ENCODE data around the gene ARMC9.

GRCh38 chr2:231181860-231182512, 16.4 kb upstream of the ARMC9 start:
- TF ChIP-seq, protein P1, sequence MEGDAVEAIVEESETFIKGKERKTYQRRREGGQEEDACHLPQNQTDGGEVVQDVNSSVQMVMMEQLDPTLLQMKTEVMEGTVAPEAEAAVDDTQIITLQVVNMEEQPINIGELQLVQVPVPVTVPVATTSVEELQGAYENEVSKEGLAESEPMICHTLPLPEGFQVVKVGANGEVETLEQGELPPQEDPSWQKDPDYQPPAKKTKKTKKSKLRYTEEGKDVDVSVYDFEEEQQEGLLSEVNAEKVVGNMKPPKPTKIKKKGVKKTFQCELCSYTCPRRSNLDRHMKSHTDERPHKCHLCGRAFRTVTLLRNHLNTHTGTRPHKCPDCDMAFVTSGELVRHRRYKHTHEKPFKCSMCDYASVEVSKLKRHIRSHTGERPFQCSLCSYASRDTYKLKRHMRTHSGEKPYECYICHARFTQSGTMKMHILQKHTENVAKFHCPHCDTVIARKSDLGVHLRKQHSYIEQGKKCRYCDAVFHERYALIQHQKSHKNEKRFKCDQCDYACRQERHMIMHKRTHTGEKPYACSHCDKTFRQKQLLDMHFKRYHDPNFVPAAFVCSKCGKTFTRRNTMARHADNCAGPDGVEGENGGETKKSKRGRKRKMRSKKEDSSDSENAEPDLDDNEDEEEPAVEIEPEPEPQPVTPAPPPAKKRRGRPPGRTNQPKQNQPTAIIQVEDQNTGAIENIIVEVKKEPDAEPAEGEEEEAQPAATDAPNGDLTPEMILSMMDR (conservative IDR thresholded peaks at IDR 0.05; ENCODE audit: low read depth, low read length): no peak
- no peak for TF ChIP-seq EZH2 (IDR thresholded peaks at IDR 0.05; ENCODE audit: borderline replicate concordance, low read depth, low read length, poor library complexity, severe bottlenecking)
